RWPE2 (cell line): ENCODE measurements around the gene ITGAX.
"Not testable (repeated sequence)": the region's sequence is repeated elsewhere in the genome, so short reads cannot be mapped to it uniquely, and the experiment has no call there.

ENCODE experiments used
- ATAC-seq: fragments of 200-7000 bp; cut with Tn5 transposase; 3 replicates; pipeline ENCODE4 v1.9.1; 2021; ENCODE audit warnings: low read depth
- DNase-seq: peaks from one replicate; pipeline ENCODE4 v3.0.0-alpha.2; 2020; ENCODE audit warnings: low spot score
- H3K27ac ChIP-seq: fragments of 450-650 bp; 2 replicates; pipeline ENCODE4 v1.5.1; 2017; ENCODE audit warnings: mild to moderate bottlenecking; ENCODE audit not compliant: poor library complexity, severe bottlenecking
- H3K27me3 ChIP-seq: fragments of 250-450 bp; sonication (Bioruptor Pico); 2 replicates; pipeline ENCODE4 v1.5.1; 2021; ENCODE audit warnings: mild to moderate bottlenecking, moderate library complexity; ENCODE audit not compliant: insufficient read depth, poor library complexity, severe bottlenecking
- H3K36me3 ChIP-seq: fragments of 250-450 bp; sonication (Bioruptor Pico); 2 replicates; pipeline ENCODE4 v1.5.1; 2020; ENCODE audit warnings: low read depth, mild to moderate bottlenecking, moderate library complexity
- H3K4me1 ChIP-seq: fragments of 250-450 bp; sonication (Bioruptor Pico); 2 replicates; pipeline ENCODE4 v1.5.1; 2021; ENCODE audit warnings: mild to moderate bottlenecking, moderate library complexity; ENCODE audit not compliant: insufficient read depth, poor library complexity, severe bottlenecking
- H3K4me3 ChIP-seq: fragments of 250-450 bp; sonication (Bioruptor Pico); 2 replicates; pipeline ENCODE4 v1.5.1; 2021; ENCODE audit warnings: mild to moderate bottlenecking, moderate library complexity; ENCODE audit not compliant: severe bottlenecking
- H3K9me3 ChIP-seq: fragments of 250-450 bp; sonication (Bioruptor Pico); 2 replicates; pipeline ENCODE4 v1.5.1; 2021; ENCODE audit warnings: mild to moderate bottlenecking, moderate library complexity; ENCODE audit not compliant: severe bottlenecking
- CTCF ChIP-seq: fragments of 450-650 bp; IDR thresholded peaks from one replicate; pipeline ENCODE4 v1.5.1; 2017; ENCODE audit warnings: mild to moderate bottlenecking, moderate library complexity; ENCODE audit not compliant: poor library complexity, severe bottlenecking

ITGAX gene

DNA sequence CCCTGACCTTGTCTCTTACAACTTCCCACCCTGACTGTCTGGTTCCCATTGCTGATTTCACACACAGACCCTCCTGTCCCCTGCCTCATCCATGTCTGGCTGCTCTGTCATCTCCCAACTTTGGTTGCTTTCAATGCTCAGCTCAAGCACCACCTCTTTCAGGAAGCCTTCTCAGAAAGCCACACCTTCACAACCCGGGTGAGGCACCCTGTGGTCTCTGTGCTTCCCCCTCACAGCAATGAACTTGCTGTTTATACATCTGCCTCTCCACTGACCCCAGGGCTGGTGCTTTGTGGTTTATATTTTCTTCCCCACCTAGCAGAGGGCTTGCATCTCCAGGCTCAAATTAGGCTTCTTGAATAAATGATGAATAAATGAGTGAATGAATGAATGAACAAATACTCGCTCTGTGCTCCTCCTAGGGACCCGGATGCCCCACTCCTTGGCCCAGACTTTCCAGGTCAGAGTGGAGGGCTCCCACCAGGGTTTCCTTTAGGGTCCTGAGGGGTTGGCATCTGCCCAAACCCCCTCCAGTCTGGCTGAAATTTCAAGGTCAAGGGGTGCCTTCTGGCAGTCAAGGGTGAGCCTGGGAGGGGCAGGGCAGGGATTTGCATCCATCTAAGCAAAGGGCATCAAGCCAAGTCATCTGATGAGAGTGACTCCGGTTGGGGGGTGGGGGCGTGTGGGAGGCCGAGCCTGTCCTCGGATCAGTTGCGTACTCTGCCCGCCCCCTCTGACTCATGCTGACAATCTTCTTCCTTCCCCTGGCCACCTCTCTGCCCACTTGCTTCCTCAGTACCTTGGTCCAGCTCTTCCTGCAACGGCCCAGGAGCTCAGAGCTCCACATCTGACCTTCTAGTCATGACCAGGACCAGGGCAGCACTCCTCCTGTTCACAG lies at the start of gene ITGAX:
Gene ITGAX, plus strand, starts transcription at position 783 of the 898 bp plus-strand sequence. Its CDS starts 79 bp downstream, at position 862.
- Histone ChIP-seq H3K27ac (no peak within 1 kb of the TSS), H3K4me1 (no peaks in the 10 kb centered on the region), H3K9me3 (no peaks in the 10 kb centered on the region), H3K4me3 (no peak within 1 kb of the TSS), H3K27me3 (no peaks in the 10 kb centered on the region), H3K36me3 (no peaks in the 10 kb centered on the region)
- peak; percentile 89 for ATAC-seq
- DNase-seq: peak; percentile 79
- TF ChIP-seq CTCF: no peak

GRCh38 chr16:31305219-31305618 lies 49.8 kb upstream of the ITGAX start:
- no peaks in the 10 kb centered on the region for H3K4me1 ChIP-seq
- no peak overlapping the region for H3K27ac ChIP-seq
- H3K9me3 ChIP-seq: no peaks in the 10 kb centered on the region
- no peak overlapping the region for H3K4me3 ChIP-seq
- TF ChIP-seq CTCF: no peak
- ATAC-seq (no peak), DNase-seq (no peak)
- H3K36me3 ChIP-seq: no peaks in the 10 kb centered on the region
- peaks cover 14% of the 10 kb centered on the region for H3K27me3 ChIP-seq

DNA sequence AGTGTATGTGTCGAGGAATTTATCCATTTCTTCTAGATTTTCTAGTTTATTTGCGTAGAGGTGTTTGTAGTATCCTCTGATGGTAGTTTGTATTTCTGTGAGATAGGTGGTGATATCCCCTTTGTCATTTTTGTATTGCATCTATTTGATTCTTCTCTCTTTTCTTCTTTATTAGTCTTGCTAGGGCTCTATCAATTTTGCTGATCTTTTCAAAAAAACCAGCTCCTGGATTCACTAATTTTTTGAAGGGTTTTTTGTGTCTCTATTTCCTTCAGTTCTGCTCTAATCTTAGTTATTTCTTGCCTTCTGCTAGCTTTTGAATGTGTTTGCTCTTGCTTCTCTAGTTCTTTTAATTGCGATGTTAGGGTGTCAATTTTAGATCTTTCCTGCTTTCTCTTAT lies 46.6 kb upstream of the ITGAX start:
- DNase-seq, H3K4me3 ChIP-seq, H3K4me1 ChIP-seq, H3K27ac ChIP-seq, H3K36me3 ChIP-seq, ATAC-seq, H3K9me3 ChIP-seq: not testable (repeated sequence)
- peaks cover 10% of the 10 kb centered on the region for H3K27me3 ChIP-seq

DNA sequence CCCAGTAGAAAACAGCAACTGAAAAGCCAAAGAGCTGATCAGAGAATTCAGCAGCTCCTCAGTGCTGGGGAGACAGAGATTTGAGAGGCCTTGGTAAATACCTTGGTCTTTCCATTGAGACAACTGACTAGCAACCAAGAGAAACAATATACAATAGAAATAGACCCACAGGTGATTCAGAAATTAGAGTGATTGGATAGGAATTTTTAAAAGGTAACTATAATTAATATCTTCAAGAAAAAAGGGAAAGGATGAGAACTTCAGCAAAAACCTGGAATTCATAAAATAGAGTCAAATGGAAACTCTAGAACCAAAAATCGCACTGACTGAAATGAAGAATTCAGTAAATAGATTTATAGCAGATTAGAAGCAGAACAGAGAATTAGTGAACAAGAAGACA lies 32.5 kb upstream of the ITGAX start:
- ATAC-seq (no peak), DNase-seq (no peak)
- H3K36me3 ChIP-seq: no peaks in the 10 kb centered on the region
- H3K9me3 ChIP-seq: peaks cover under 1% of the 10 kb centered on the region
- no peak overlapping the region for H3K27ac ChIP-seq
- H3K27me3 ChIP-seq: no peaks in the 10 kb centered on the region
- H3K4me3 ChIP-seq: no peak overlapping the region
- no peak for TF ChIP-seq CTCF
- H3K4me1 ChIP-seq: no peaks in the 10 kb centered on the region

DNA sequence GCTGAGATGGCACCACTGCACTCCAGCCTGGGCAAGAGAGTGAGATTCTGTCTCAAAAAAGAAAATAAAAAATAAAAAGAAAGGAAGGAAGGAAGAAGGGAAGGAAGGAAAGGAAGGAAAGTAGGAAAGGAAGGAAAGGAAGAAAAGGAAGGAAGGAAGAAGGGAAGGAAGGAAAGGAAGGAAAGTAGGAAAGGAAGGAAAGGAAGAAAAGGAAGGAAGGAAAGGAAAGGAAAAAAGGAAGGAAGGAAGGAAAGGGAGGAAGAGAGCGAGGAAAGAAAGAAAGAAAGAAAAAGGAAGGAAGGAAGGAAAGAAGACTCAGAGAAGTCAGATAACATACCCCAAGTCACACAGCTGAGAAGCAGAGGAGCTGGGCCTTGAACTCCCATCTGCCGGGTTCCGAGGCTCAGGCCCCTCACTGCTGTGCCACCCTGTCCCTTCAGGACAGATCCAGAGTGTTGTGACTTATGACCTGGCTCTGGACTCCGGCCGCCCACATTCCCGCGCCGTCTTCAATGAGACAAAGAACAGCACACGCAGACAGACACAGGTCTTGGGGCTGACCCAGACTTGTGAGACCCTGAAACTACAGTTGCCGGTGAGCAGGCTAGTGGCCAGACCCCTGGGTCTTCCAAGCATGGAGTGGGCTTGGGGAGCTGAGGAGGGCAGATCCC lies 30.9 kb upstream of the ITGAX start:
- ATAC-seq (no peak), DNase-seq (no peak)
- TF ChIP-seq CTCF: no peak
- H3K36me3 ChIP-seq: no peaks in the 10 kb centered on the region
- no peak overlapping the region for H3K27ac ChIP-seq
- no peaks in the 10 kb centered on the region for H3K9me3 ChIP-seq
- H3K4me1 ChIP-seq: no peaks in the 10 kb centered on the region
- no peaks in the 10 kb centered on the region for H3K27me3 ChIP-seq
- H3K4me3 ChIP-seq: no peak overlapping the region
